GM21717 (cell line): Measurements from ENCODE around the gene IL17REL.
"Not testable (repeated sequence)": the region's sequence is repeated elsewhere in the genome, so short reads cannot be mapped to it uniquely, and the experiment has no call there.

Source experiments
- ATAC-seq: cut with Tn5 transposase; IDR thresholded peaks from one replicate; pipeline ENCODE4 v1.9.1; 2021; ENCODE audit warnings: mild to moderate bottlenecking, moderate library complexity; ENCODE audit not compliant: unreplicated experiment

Gene IL17REL

GRCh38 chr22:49949914-49950292, 62.7 kb downstream of the IL17REL start:
- no peak for ATAC-seq

DNA sequence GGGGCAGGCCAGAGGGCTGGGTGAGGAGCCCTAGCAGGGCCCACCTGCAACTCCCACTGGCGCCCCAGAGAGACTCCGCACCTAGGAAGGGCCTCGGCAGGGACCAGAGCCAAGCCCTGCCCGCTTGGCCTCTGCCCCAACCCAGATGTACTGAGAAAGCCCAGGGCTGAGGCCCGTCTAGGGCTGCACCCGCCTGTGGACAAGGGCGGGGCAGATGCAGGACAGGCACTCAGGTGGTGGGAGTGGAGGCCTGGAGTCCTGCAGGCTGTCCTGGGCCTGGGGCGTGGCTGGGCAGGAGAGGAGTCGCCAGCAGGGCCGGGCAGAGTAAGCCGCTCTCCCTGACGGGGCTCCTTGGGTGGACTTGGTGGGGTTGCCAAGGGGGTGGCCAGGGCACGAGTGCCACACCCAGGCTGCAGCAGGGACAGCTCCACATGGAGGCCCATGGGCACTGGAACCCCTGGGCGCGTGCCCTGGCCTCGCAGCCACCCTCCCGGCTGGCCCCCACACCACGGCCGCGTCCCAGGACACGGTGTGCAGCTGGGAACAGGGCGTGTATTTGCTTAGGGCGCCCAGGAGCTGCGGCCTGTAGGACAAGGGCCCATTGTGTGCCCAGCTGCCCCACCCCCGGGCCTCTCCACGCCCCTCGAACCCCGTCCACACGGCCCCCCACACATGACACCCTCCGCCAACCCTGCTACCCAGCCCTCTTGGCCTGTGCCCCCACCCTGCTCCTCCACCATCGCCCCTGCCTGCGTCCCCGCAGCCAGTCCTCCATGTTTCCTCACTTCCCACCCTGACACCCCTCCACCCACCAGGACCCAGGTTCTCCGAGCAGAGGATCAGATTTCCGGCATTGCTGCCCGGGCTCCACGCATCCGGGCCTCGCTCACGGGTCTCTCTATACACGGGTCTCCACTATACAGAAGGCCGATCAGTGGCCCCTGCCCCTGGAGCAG, 63.3 kb downstream of the IL17REL start:
- no peak for ATAC-seq

GRCh38 chr22:49948116-49948957, 64.2 kb downstream of the IL17REL start:
- no peak for ATAC-seq

GRCh38 chr22:49947296-49947622, 65.3 kb downstream of the IL17REL start:
- ATAC-seq, result no peak

GRCh38 chr22:49946612-49947295, 65.8 kb downstream of the IL17REL start:
- ATAC-seq, result no peak

GRCh38 chr22:49945042-49945794, 67.3 kb downstream of the IL17REL start:
- ATAC-seq, result not testable (repeated sequence)
